Measurements from ENCODE around the gene MMP7. TPM values are rescaled to one million over a fixed set of nuclear protein-coding genes. Genes with fewer than 3 reads are reported as not detected.

MMP7 gene
- total RNA-seq, 2 experiments from 2014 or later: not detected

DNA sequence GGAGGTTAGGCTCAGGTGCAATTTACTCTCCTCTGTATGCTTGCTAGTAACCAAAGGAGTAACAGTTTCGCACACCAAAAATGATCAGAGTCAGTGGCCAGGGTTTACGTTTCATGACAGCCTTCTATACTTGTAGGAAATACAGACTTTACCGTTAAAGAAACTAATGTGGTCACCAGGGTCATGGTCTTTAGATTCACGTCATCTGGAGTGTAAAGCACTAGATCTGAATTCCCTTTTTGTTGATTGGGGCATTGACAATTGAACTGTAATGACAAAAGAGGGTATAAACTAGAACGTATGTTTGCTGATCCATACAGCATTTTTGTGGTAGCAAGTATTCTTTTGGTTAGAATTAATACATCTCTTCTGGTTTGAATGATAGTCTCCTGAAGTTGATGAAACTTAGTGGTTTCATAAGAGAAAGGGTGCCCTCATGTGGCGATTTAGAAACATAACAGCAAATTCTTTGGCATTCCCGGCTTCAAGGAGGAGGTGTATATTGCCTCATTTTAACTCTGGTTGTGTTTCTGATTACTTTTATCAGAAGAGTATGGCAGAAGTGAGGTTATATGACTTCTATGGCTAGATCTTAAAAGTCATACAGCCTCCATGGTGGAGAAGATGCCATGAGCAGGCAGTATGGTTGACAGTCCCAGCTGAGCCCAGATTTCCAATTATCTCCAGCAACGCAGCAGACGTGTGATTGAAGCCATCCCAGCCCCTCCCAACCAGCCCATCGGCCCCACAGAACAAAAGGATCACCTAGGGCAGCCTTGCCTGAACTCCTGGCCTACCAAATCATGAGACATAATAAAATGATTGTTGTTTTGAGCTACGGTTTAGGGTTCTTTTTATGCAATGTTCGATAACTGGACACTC, 35.1 kb downstream of the MMP7 start:
- CTCF ChIA-PET: interaction anchor here (0.8 to 1.8 kb wide), 9 partner anchors 44 to 207 kb away, joined by 3 to 13 read pairs (median 5); no protein-coding TSS in a partner anchor
- intact Hi-C loops (cut with DNase I, micrococcal nuclease): loop anchor here (1.0 to 5.0 kb wide), 12 partner anchors 41 to 208 kb away; partner anchors contain the start of gene TMEM123 (in 1 of the 2)
- peak in 10 of 14 experiments; percentile 6 to 90 (median 28) for DNase-seq
- TF ChIP-seq, protein P1, sequence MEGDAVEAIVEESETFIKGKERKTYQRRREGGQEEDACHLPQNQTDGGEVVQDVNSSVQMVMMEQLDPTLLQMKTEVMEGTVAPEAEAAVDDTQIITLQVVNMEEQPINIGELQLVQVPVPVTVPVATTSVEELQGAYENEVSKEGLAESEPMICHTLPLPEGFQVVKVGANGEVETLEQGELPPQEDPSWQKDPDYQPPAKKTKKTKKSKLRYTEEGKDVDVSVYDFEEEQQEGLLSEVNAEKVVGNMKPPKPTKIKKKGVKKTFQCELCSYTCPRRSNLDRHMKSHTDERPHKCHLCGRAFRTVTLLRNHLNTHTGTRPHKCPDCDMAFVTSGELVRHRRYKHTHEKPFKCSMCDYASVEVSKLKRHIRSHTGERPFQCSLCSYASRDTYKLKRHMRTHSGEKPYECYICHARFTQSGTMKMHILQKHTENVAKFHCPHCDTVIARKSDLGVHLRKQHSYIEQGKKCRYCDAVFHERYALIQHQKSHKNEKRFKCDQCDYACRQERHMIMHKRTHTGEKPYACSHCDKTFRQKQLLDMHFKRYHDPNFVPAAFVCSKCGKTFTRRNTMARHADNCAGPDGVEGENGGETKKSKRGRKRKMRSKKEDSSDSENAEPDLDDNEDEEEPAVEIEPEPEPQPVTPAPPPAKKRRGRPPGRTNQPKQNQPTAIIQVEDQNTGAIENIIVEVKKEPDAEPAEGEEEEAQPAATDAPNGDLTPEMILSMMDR (IDR thresholded peaks at IDR 0.05): peak; percentile 77
- no peak overlapping the region for H3K4me3 ChIP-seq (ENCODE audit: low read length)
- no peaks in the 10 kb centered on the region for H3K36me3 ChIP-seq (ENCODE audit: insufficient read depth, low read length)
- H3K27ac ChIP-seq (ENCODE audit: low read depth in 1 of 2, low read length in 2 of 2): no peak overlapping the region
- H3K36me3 Mint-ChIP-seq (ENCODE audit: low read depth): no peaks in the 10 kb centered on the region
- no peak overlapping the region for H3K4me3 Mint-ChIP-seq
- H3K4me1 ChIP-seq (ENCODE audit: insufficient read depth, low read length): peaks cover 3% of the 10 kb centered on the region
- POLR2A ChIA-PET: interaction anchor here (0.7 to 1.4 kb wide), 7 partner anchors 42 to 154 kb away, joined by 3 to 6 read pairs (median 5); no protein-coding TSS in a partner anchor
- ATAC-seq (ENCODE audit: poor library complexity): peak; percentile 89
- H3K9me3 Mint-ChIP-seq: no peaks in the 10 kb centered on the region
- no peak overlapping the region for H3K27ac Mint-ChIP-seq
- no peaks in the 10 kb centered on the region for H3K27me3 ChIP-seq (ENCODE audit: control insufficient read depth in 1 of 2, insufficient read depth in 2 of 2, low read length in 2 of 2)
- peaks cover 7% of the 10 kb centered on the region for H3K4me1 Mint-ChIP-seq (ENCODE audit: low read depth)
- no peaks in the 10 kb centered on the region for H3K9me3 ChIP-seq (ENCODE audit: control insufficient read depth in 1 of 2, insufficient read depth in 1 of 2, low read length in 2 of 2)
- H3K27me3 Mint-ChIP-seq: peaks cover 6% of the 10 kb centered on the region

DNA sequence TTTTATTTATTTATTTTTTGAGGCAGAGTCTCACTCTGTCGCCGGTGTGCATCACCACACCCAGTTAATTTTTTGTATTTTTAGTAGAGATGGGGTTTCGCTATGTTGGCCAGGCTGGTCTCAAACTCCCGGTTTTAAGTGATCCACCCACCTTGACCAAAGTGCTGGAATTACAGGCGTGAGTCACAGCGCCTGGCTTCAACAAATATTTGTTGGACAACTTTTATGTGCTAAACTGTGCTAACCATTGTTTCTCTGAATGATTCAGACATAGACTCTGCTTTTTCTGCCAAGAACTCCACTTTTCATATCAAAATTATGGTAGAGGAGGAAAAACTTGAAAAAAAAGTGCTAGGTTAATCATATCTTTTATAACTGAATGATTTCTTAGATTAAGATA, 36.3 kb downstream of the MMP7 start:
- Histone ChIP-seq H3K9me3 (ENCODE audit: control insufficient read depth in 1 of 2, insufficient read depth in 1 of 2, low read length in 2 of 2) (no peaks in the 10 kb centered on the region), H3K27me3 (ENCODE audit: control insufficient read depth in 1 of 2, insufficient read depth in 2 of 2, low read length in 2 of 2) (no peaks in the 10 kb centered on the region), H3K4me1 (ENCODE audit: insufficient read depth, low read length) (peaks cover 3% of the 10 kb centered on the region), H3K36me3 (ENCODE audit: insufficient read depth, low read length) (no peaks in the 10 kb centered on the region), H3K27ac (ENCODE audit: low read depth in 1 of 2, low read length in 2 of 2) (no peak overlapping the region), H3K4me3 (ENCODE audit: low read length) (no peak overlapping the region)
- no peak overlapping the region for H3K4me3 Mint-ChIP-seq
- H3K9me3 Mint-ChIP-seq: no peaks in the 10 kb centered on the region
- TF ChIP-seq, protein P1 (IDR thresholded peaks at IDR 0.05): no peak
- peaks cover 6% of the 10 kb centered on the region for H3K27me3 Mint-ChIP-seq
- ATAC-seq (ENCODE audit: poor library complexity) (no peak), DNase-seq (no peak)
- CTCF ChIA-PET: no interaction called here
- peaks cover 7% of the 10 kb centered on the region for H3K4me1 Mint-ChIP-seq (ENCODE audit: low read depth)
- intact Hi-C loops (cut with DNase I, micrococcal nuclease): loop anchor here (2.0 kb wide), 3 partner anchors 39 to 67 kb away; partner anchors contain the start of gene TMEM123 (in 1 of the 2)
- POLR2A ChIA-PET: no interaction called here
- no peak overlapping the region for H3K27ac Mint-ChIP-seq
- no peaks in the 10 kb centered on the region for H3K36me3 Mint-ChIP-seq (ENCODE audit: low read depth)

DNA sequence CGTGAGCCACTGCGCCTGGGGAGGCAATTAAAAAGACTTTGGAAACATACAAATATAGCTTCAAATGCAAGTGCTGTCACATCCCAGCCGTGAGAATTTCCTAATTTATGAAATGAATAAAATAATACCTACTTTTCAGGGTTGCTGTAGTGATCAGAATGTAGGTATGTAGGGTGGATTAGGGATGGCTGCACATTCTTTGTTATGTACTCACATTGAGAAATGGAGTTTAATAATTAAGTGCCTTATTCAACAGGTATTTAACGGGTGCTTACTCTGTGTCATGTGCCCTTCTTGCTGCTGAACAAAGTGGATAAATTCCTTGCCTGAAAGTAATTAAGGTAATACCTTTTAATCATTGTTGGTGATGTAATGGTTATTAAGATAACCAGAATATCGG, 37.0 kb downstream of the MMP7 start:
- Histone ChIP-seq H3K9me3 (ENCODE audit: control insufficient read depth in 1 of 2, insufficient read depth in 1 of 2, low read length in 2 of 2) (no peaks in the 10 kb centered on the region), H3K4me1 (ENCODE audit: insufficient read depth, low read length) (peaks cover 3% of the 10 kb centered on the region), H3K36me3 (ENCODE audit: insufficient read depth, low read length) (no peaks in the 10 kb centered on the region), H3K27me3 (ENCODE audit: control insufficient read depth in 1 of 2, insufficient read depth in 2 of 2, low read length in 2 of 2) (no peaks in the 10 kb centered on the region), H3K4me3 (ENCODE audit: low read length) (no peak overlapping the region), H3K27ac (ENCODE audit: low read depth in 1 of 2, low read length in 2 of 2) (no peak overlapping the region)
- intact Hi-C loops (cut with DNase I, micrococcal nuclease): no loop called here
- ChIA-PET CTCF (no interaction called here), POLR2A (no interaction called here)
- ATAC-seq (ENCODE audit: poor library complexity) (no peak), DNase-seq (no peak)
- H3K27ac Mint-ChIP-seq: no peak overlapping the region
- H3K4me3 Mint-ChIP-seq: no peak overlapping the region
- no peaks in the 10 kb centered on the region for H3K9me3 Mint-ChIP-seq
- peaks cover 6% of the 10 kb centered on the region for H3K27me3 Mint-ChIP-seq
- TF ChIP-seq, protein P1 (IDR thresholded peaks at IDR 0.05): no peak
- H3K4me1 Mint-ChIP-seq (ENCODE audit: low read depth): peaks cover 7% of the 10 kb centered on the region
- no peaks in the 10 kb centered on the region for H3K36me3 Mint-ChIP-seq (ENCODE audit: low read depth)

All from CD4-positive, alpha-beta T cell (primary cell).